Gastroesophageal sphincter (tissue), 3 donors: ENCODE results near the gene CCDC137.
A peak's percentile ranks its signal among the peaks of the same experiment; 100 is the strongest.
"Not testable (repeated sequence)": the region's sequence is repeated elsewhere in the genome, so short reads cannot be mapped to it uniquely, and the experiment has no call there.

ENCODE experiments used
- POLR2AphosphoS5 ChIP-seq: sonication (generic); formaldehyde crosslinking; IDR thresholded peaks from one replicate; pipeline ENCODE4 v1.6.1; 2017; ENCODE audit warnings: antibody characterized with exemption
- TF ChIP-seq, protein P1 (sequence below), 4 experiments: fragments of 200-600 bp in 2 of 4; fragments of 450-650 bp in 2 of 4; sonication (generic) in 1 of 4; IDR thresholded peaks; one replicate each; pipeline ENCODE4 v1.5.1; 2017 to 2019; ENCODE audit warnings: antibody characterized with exemption in 4 of 4, mild to moderate bottlenecking in 2 of 4, moderate library complexity in 2 of 4

- TF ChIP-seq, protein P1, sequence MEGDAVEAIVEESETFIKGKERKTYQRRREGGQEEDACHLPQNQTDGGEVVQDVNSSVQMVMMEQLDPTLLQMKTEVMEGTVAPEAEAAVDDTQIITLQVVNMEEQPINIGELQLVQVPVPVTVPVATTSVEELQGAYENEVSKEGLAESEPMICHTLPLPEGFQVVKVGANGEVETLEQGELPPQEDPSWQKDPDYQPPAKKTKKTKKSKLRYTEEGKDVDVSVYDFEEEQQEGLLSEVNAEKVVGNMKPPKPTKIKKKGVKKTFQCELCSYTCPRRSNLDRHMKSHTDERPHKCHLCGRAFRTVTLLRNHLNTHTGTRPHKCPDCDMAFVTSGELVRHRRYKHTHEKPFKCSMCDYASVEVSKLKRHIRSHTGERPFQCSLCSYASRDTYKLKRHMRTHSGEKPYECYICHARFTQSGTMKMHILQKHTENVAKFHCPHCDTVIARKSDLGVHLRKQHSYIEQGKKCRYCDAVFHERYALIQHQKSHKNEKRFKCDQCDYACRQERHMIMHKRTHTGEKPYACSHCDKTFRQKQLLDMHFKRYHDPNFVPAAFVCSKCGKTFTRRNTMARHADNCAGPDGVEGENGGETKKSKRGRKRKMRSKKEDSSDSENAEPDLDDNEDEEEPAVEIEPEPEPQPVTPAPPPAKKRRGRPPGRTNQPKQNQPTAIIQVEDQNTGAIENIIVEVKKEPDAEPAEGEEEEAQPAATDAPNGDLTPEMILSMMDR (IDR thresholded peaks at IDR 0.05): peak in 3 of 4 experiments; percentile 62 to 67 (median 62)
- TF ChIP-seq POLR2AphosphoS5: not testable (repeated sequence)
Observed at GRCh38 chr17:81675515-81676221, 9.1 kb downstream of the CCDC137 start.
